OCI-LY1 (cell line): ENCODE measurements around the gene CDC25B.

Experiments used
- H2AFZ ChIP-seq: fragments of 200-600 bp; sonication (generic), shearing (Covaris generic); 2 replicates; pipeline ENCODE4 v1.6.0; 2014; ENCODE audit warnings: antibody characterized with exemption, mild to moderate bottlenecking, low read length
- H3F3A ChIP-seq: fragments of 200-600 bp; sonication (generic), shearing (Covaris generic); 2 replicates; pipeline ENCODE4 v1.6.0; 2014; ENCODE audit warnings: mild to moderate bottlenecking, antibody characterized with exemption, low read length, moderate library complexity; ENCODE audit not compliant: insufficient read depth
- H3K27ac ChIP-seq: fragments of 200-600 bp; sonication (generic); 2 replicates; pipeline ENCODE4 v1.5.1; 2014; ENCODE audit warnings: low read length, mixed run types, mild to moderate bottlenecking, low read depth; ENCODE audit not compliant: poor library complexity, severe bottlenecking
- H3K27me3 ChIP-seq: fragments of 200-600 bp; sonication (generic); 2 replicates; pipeline ENCODE4 v1.6.0; 2014; ENCODE audit warnings: antibody characterized with exemption, mild to moderate bottlenecking, low read length, moderate library complexity; ENCODE audit not compliant: insufficient read depth
- H3K36me3 ChIP-seq: fragments of 200-600 bp; sonication (generic); 2 replicates; pipeline ENCODE4 v1.6.1; 2014; ENCODE audit warnings: mild to moderate bottlenecking, antibody characterized with exemption, low read length, moderate library complexity, mixed read lengths; ENCODE audit not compliant: insufficient read depth
- H3K4me1 ChIP-seq: fragments of 200-600 bp; sonication (generic); 2 replicates; pipeline ENCODE4 v1.5.1; 2014; ENCODE audit warnings: mild to moderate bottlenecking, low read length, moderate library complexity; ENCODE audit not compliant: insufficient read depth, severe bottlenecking
- H3K4me2 ChIP-seq: fragments of 200-600 bp; sonication (generic), shearing (Covaris generic); 2 replicates; pipeline ENCODE4 v1.6.1; 2014; ENCODE audit warnings: low read length
- H3K4me3 ChIP-seq: fragments of 200-600 bp; sonication (generic); 2 replicates; pipeline ENCODE4 v1.5.1; 2014; ENCODE audit warnings: low read length, low read depth, mild to moderate bottlenecking, mixed read lengths; ENCODE audit not compliant: poor library complexity, severe bottlenecking
- H3K79me2 ChIP-seq: fragments of 200-600 bp; shearing (Covaris generic); 2 replicates; pipeline ENCODE4 v1.6.1; 2016; ENCODE audit warnings: mixed run types, low read length, mixed read lengths; ENCODE audit not compliant: insufficient read depth
- H3K9ac ChIP-seq: fragments of 200-600 bp; sonication (generic), shearing (Covaris generic); 2 replicates; pipeline ENCODE4 v1.6.1; 2014; ENCODE audit warnings: mild to moderate bottlenecking, low read length, mixed read lengths
- H3K9me2 ChIP-seq: fragments of 200-600 bp; sonication (generic), shearing (Covaris generic); 2 replicates; pipeline ENCODE4 v1.6.1; 2014; ENCODE audit warnings: low read depth, mild to moderate bottlenecking, low read length, mixed read lengths
- H3K9me3 ChIP-seq: fragments of 200-600 bp; shearing (Covaris generic); 2 replicates; pipeline ENCODE4 v1.6.1; 2014; ENCODE audit warnings: low read length, mixed read lengths
- H4K20me1 ChIP-seq: fragments of 200-600 bp; sonication (generic), shearing (Covaris generic); 2 replicates; pipeline ENCODE4 v1.6.0; 2016; ENCODE audit warnings: mild to moderate bottlenecking, low read length; ENCODE audit not compliant: insufficient read depth
- CTCF ChIP-seq: fragments of 200-600 bp; sonication (generic), shearing (Covaris generic); IDR thresholded peaks from 2 replicates; pipeline ENCODE4 v1.5.1; 2017; ENCODE audit warnings: mild to moderate bottlenecking, antibody characterized with exemption, low read length, moderate library complexity, mixed read lengths
- EZH2 ChIP-seq: fragments of 200-600 bp; sonication (generic), shearing (Covaris generic); IDR thresholded peaks from 2 replicates; pipeline ENCODE4 v1.8.0; 2017; ENCODE audit warnings: borderline replicate concordance, mixed run types, mild to moderate bottlenecking, antibody characterized with exemption, low read length, moderate library complexity, mixed read lengths

The CDC25B gene

GRCh38 chr20:3795511-3796468 lies at the start of gene CDC25B:
CDC25B (plus strand) TSS chr20:3796310; CDS start chr20:3796532, 222 bp downstream.
- Histone ChIP-seq H3K9me2 (no peaks in the 10 kb centered on the region), H3F3A (no peaks in the 10 kb centered on the region), H3K4me2 (peak within 1 kb of the TSS; percentile 95), H3K27me3 (no peaks in the 10 kb centered on the region), H2AFZ (peak within 1 kb of the TSS; percentile 77; the same call in 1 of the 2 replicates), H3K36me3 (peaks cover 9% of the 10 kb centered on the region), H3K9ac (peak within 1 kb of the TSS; percentile 96), H3K9me3 (no peaks in the 10 kb centered on the region), H3K79me2 (0 out of 2 replicates have a peak, but pooled peaks cover 6% of the 10 kb centered on the region), H4K20me1 (no peaks in the 10 kb centered on the region), H3K27ac (peak within 1 kb of the TSS; percentile 95), H3K4me3 (peak within 1 kb of the TSS; percentile 86), H3K4me1 (peaks cover 44% of the 10 kb centered on the region)
- TF ChIP-seq CTCF (peak; percentile 30; the same call in 1 of the 2 replicates), EZH2 (no peak)

DNA sequence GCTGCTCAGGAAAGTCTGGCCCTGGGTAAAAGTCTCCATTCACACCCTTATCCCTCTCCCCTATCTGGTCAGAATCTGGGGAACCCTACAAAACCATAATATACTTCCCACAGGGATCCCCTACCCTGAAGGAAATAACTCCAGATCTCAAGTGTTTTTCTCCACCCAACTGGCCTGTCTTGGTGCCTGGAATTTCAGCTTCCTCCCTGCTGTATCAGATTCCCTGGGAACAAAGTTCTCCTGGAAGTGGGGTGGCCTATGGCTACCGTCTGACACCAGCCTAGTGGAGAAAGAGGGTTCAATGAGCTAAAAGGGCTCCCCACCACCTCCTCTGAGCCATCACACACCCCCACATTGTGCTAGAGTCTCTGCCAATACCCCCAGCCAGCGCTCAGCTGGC lies 48.6 kb upstream of the CDC25B start:
- no peak overlapping the region for H3K4me2 ChIP-seq
- H3K27ac ChIP-seq: no peak overlapping the region
- H3K9ac ChIP-seq: no peak overlapping the region
- H3K4me3 ChIP-seq: no peak overlapping the region
- no peak overlapping the region for H2AFZ ChIP-seq
- TF ChIP-seq EZH2 (no peak), CTCF (no peak)
- no peaks in the 10 kb centered on the region for H3K79me2 ChIP-seq
- H3F3A ChIP-seq: no peaks in the 10 kb centered on the region
- H3K36me3 ChIP-seq: no peaks in the 10 kb centered on the region; the same call in 1 of the 2 replicates
- H3K9me3 ChIP-seq: no peaks in the 10 kb centered on the region
- no peaks in the 10 kb centered on the region for H3K9me2 ChIP-seq
- H3K4me1 ChIP-seq: no peaks in the 10 kb centered on the region
- H3K27me3 ChIP-seq: peaks cover 10% of the 10 kb centered on the region; the same call in 1 of the 2 replicates
- no peaks in the 10 kb centered on the region for H4K20me1 ChIP-seq

DNA sequence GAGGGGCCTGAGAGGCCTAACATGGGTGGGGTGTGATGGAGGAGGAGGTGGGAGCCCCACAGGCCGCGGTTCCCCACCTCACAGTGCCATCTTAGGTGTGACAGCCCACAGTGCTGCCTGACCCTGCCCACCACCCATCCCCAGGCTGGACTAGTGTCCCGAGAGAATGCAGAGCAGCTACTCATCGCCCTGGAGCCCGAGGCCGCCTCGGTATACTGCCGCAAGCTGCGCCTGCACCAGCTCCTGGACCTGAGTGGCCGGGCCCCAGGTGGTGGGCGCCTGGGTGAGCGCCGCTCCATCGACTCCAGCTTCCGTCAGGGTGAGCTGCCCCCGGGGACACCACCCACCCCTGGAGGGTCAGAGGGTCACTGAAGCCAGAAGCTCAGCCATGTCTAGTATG lies 48.0 kb upstream of the CDC25B start:
- no peaks in the 10 kb centered on the region for H3F3A ChIP-seq
- H3K27ac ChIP-seq: no peak overlapping the region
- no peak overlapping the region for H3K9ac ChIP-seq
- H3K36me3 ChIP-seq: no peaks in the 10 kb centered on the region; the same call in 1 of the 2 replicates
- TF ChIP-seq EZH2 (no peak), CTCF (no peak)
- H3K27me3 ChIP-seq: peaks cover 10% of the 10 kb centered on the region; the same call in 1 of the 2 replicates
- H3K79me2 ChIP-seq: no peaks in the 10 kb centered on the region
- H2AFZ ChIP-seq: no peak overlapping the region
- no peaks in the 10 kb centered on the region for H3K9me2 ChIP-seq
- no peaks in the 10 kb centered on the region for H3K9me3 ChIP-seq
- no peak overlapping the region for H3K4me3 ChIP-seq
- H3K4me2 ChIP-seq: no peak overlapping the region
- no peaks in the 10 kb centered on the region for H3K4me1 ChIP-seq
- H4K20me1 ChIP-seq: no peaks in the 10 kb centered on the region
